ENCODE measurements around the gene GCNT1.
A peak's percentile ranks its signal among the peaks of the same experiment; 100 is the strongest.
"Not testable (repeated sequence)": the region's sequence is repeated elsewhere in the genome, so short reads cannot be mapped to it uniquely, and the experiment has no call there.

Gene GCNT1

DNA sequence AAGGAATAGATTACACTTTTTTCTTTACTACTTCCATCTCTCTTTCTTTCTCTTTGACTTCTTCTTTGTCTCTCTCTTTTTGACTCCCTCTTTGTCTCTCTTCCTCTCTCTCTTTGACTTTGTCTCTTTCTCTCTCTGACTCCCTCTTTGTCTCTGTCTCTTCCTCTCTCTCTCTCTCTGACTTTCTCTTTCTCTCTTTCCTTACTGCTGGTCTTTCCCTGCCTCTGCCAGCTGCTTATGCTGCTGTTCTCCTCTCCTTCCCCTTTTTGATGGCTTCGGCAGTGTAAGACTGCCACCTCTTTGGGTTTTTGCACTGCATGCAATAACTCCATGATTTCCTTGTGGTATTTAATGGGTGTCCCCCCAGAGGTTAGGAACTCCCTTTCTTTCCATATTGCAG, 32.1 kb downstream of the GCNT1 start:
- not testable (repeated sequence) for DNase-seq (ENCODE audit: low read depth)

DNA sequence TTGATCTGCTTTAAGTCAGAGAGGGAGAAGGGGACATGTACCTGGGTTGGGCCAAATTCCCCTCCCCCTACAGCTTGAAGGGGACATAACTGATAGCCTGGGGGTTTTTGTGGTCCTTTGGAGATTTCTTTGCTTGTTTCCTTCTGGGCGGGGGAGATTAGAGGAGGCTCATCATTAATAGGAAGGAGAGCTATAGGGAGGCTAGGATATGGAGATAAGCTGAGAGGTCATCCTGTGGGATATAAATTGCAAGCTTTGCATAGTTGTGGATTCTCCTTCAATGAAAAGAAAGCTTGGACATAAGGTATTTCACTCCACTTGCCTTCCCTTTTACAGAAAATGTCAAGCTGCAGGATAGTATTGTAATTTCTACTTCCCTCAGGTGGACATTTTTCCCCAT, 34.5 kb downstream of the GCNT1 start:
- DNase-seq (ENCODE audit: low read depth), result peak; percentile 64

DNA sequence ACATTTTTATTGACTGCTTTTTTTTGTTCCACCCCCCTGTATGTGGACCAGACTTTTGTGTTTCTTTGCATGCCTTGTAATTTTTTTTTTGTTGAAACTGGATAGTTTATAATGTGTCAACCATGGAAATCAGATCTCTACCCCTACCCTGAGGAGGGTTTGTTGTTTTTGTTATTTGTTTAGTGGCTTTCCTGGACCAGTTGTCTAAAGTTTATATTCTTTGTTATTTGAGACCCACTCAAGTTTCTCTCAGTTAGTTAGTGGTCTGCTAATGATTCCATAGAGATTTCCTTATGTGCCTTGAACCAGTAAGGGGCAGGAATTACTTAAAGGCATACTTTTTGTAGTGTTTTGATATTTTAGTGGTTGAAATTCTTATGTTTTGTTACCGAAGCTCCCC, 41.1 kb downstream of the GCNT1 start:
- no peak for DNase-seq (ENCODE audit: low read depth)

DNA sequence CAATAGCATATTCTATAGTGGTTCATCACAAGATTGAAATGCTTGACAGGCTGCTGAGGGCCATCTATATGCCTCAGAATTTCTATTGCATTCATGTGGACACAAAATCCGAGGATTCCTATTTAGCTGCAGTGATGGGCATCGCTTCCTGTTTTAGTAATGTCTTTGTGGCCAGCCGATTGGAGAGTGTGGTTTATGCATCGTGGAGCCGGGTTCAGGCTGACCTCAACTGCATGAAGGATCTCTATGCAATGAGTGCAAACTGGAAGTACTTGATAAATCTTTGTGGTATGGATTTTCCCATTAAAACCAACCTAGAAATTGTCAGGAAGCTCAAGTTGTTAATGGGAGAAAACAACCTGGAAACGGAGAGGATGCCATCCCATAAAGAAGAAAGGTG, 43.8 kb downstream of the GCNT1 start:
- no peak for DNase-seq (ENCODE audit: low read depth)

DNA sequence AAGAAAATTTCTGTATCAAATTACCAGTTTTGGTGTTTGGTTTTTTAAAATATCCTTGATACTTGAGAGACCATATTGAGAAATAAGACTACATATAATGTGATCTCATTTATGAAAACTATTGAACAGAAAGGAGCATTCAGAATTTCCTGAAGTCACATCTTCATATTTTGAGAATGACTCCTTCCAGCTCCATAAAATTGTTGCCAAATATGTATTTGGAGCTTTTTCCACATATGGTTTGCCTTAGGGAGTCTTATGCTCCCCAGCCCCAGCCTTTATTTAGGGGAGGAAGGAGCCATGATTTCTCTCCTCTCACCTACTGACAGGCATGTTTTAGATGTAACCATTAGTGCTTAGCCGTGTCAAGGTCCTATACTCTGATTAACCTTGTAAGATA, 51.1 kb downstream of the GCNT1 start:
- no peak for DNase-seq (ENCODE audit: low read depth)

DNA sequence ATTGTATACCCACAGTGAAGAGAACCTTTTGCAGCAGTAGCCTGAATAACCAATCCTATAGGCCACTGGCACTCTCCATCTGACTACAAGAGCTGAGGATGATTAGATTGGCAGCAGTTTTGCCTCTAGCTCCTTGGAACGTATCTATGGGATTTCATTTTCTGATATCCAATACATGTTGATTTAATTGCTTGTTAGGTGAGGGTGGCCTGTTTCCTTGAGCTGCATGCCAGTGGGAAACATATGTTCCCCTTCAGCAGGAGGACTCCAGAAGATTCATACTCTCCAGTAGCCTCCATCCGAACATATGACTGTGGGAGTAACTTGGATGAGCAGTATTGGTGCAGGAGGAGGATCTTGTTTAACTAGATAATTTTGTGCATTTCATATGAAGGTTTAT, 51.5 kb downstream of the GCNT1 start:
- no peak for DNase-seq (ENCODE audit: low read depth)

DNA sequence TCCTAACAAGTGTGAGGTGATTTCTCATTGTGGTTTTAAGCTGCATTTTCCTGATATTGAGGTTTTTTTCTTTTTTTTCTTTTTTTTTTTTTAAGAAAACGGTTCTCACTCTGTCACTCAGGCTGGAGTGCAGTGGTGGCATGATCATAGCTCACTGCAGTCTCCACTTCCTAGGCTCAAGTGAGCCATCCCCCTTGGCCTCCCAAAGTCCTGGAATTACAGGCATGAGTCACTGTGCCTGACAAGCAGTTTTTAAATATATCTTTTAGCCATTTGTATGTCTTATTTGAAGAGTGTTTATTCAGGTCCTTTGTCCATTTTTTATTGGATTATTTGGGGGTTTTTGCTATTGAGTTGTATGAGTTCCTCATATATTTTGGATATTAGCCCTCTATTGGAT, 53.8 kb downstream of the GCNT1 start:
- DNase-seq (ENCODE audit: low read depth), result peak; percentile 70

DNA sequence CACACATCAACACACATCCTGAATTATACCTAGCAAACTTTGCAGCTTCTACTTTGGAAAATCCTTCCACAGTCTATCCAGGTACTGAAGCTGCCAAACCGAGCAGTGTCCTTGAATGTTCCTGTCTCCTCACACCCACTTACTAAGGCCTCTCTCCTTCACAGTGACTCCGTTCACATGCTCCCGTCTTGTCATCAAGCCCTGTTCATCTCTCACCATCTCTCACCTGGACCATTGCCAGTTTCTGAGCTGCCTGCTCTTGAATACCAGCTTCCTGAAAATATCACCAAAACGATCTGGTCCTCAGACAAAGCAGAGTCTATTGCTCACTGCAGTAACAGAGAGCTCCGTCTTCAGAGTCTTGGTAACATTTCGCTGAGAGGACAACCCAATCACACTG, 57.4 kb downstream of the GCNT1 start:
- DNase-seq (ENCODE audit: low read depth), result no peak

DNA sequence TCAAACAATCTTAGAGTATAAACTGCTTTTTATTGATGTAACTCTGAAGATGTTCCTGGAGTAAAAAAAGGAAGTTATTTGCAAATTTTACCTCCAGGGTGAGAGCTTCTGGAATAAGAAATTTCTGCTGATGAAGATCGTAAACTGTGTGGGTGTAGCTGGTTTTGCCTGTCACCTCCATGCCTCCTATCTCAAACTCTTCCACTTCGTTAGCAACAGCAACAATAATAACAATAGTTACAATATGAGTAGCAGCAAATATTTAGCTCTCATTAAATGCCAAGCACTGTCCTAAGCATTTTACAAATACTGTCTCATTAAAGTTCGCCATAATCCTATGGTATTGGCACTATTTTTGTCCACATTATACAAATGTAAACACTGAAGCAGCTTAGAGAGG, 57.9 kb downstream of the GCNT1 start:
- DNase-seq (ENCODE audit: low read depth), result no peak

DNA sequence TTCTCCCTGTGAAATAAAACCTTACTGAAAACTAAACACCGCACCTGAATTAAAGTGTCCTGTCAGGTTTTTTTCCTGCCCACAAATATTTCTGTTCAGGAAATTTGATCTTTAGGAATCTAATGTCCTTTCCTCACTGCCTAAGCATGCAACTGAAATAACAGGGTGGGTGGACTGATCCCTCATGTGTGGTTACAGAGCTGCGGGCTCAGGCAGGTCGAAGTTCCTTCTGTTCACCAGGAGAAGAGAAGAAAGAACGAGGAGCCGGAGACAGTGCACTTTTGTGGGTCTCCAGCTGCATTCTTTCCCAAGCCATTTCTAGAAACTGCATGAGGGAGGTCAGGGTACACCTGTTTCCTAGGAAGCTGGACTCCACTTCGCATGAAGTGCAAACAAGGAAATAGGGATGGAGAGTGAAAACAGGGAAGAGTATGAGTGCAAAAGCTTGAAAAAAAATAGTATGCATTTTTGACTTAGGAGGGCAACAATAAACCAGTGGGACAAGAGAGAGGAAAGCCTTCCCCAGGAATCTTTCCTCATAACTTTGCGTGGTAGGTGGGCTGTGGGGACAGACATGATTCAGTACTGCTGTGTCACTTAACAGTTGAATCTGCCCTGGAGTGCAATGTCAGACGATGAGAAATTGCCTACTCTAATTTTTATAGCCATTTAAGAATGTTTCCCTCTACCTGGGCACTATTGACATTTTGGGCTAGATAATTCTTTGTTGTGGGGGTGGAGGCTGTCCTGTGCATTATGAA, 60.3 kb downstream of the GCNT1 start:
- no peak for DNase-seq (ENCODE audit: low read depth)

DNA sequence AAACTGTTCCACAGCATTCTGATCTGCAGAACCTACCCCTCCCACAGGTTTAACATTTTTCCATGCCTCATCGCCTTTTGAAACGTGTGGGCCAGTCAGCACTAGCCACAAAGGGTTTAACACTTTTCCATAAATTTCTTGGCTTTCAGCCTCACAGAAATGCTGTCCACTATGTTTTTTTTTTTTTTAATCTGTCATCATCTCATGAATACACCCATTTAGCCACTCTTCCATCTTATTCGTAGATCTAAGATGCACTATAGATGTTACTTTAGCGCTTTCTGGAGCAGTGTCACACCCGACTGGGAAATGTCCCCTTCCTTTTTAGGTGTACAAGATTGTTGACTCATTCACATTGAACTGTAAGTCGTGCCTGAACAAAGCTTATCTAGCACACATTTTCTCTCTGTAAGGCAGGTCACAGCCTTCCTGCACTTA, 62.3 kb downstream of the GCNT1 start:
- no peak for DNase-seq (ENCODE audit: low read depth)

DNA sequence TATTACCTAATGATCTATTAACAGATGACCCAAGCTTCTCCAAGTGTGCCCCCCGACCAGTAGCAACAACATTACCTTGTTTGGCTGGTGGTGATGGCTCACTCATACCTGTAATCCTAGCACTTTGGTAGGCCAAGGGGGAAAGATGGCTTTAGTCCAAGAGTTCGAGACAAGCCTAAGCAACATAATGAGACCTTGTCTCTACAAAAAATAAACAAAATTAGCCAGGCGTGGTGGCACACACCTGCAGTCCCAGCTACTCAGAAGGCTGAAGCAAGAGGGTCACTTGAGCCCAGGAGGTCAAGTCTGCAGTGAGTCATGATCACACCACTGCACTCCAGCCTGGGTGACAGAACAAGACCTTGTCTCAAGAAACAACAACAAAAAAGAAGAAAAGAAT, 62.9 kb downstream of the GCNT1 start:
- DNase-seq (ENCODE audit: low read depth), result no peak

DNA sequence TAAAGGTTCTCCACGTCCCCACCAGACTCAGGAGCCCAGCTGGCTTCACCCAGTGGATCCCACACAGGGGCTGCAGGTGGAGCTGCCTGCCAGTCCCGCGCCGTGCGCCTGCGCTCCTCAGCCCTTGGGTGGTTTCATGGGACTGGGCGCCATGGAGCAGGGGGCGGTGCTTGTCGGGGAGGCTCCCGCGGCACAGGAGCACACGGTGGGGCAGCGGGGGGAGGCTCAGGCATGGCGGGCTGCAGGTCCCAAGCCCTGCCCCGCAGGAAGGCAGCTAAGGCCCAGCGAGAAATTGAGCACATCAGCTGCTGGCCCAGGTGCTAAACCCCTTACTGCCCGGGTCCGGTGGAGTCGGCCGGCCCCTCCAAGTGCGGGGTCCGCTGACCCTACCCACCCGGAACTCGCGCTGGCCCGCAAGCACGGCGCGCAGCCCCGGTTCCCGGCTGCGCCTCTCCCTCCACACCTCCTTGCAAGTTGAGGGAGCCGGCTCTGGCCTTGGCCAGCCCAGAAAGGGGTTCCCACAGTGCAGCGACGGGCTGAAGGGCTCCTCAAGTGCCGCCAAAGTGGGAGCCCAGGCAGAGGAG, 64.7 kb downstream of the GCNT1 start:
- DNase-seq (ENCODE audit: low read depth), result not testable (repeated sequence)

DNA sequence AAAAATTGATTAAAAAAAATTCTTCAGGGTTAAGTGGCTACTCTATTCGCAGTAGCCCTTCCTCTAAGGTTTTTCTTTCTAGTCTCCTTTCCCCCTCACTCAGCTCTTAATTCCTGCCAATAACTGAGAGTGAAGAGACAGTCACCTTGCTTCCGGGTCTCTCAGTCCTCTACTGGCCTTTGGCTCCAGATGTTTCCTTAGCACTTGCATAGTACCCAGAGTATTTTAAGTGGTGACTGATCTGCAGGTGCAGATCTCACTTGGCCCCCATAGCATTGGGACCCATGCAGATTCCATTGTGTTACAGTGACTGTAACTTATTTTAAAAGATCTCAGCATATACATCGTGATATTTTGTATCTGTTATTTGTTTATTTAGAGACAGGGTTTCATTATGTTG, 66.2 kb downstream of the GCNT1 start:
- DNase-seq (ENCODE audit: low read depth), result no peak

DNA sequence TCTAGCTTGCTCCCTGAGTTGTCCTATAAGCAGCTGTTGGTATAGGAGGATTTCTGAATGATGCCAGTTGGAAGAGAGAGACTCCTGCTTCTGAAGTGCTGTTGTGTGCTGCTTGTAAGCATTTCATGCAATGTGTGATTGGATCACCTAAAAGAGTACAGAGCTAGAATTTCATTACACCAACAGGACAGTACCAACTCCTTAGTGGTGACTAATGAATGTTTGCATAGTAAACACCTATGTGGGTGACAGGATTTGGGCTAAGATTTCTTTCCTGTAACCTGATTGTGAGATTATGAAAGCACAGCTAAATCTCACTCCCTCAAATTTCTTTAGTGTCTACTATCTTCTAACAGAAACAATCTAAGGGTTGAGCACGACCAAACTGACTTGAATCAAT, 67.0 kb downstream of the GCNT1 start:
- no peak for DNase-seq (ENCODE audit: low read depth)

DNA sequence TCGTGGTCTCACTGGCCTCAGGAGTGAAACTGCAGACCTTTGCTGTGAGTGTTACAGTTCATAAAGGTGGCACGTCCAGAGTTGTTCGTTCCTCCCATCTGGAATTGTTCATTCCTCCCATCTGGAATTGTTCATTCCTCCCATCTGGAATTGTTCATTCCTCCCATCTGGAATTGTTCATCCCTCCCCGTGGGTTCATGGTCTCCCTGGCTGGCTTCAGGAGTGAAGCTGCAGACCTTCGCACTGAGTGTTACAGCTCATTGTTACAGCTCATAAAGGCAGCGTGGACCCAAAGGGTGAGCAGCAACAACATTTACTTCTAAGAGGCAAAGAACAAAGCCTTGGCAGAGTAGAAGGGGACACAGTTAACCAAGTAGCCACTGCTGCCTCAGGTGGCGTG, 69.1 kb downstream of the GCNT1 start:
- DNase-seq (ENCODE audit: low read depth), result no peak

DNA sequence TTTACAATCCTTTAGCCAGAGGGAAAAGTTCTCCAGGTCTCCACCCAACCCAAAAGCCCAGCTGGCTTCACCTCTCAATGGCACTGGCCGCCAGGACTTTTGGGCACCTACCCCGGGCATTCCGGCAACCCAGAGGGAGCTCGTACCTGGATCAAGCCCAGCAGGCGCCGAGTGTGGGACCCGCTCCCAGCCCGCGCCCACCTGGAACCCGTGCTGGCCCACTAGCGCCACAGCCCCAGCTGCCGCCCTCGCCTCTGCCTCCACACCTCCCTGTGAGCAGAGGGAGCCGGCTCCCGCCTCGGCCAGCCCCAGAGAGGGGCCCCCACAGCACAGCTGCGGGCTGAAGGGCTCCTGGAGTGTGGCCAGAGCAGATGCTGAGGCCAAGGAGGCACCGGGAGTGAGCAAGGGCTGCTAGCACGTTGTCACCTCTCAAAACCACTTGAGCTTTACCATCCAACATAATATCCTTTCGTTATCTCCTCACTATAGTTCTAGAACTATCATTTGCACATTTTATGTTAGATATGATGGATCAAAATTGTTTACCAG, 69.7 kb downstream of the GCNT1 start:
- DNase-seq (ENCODE audit: low read depth), result no peak

DNA sequence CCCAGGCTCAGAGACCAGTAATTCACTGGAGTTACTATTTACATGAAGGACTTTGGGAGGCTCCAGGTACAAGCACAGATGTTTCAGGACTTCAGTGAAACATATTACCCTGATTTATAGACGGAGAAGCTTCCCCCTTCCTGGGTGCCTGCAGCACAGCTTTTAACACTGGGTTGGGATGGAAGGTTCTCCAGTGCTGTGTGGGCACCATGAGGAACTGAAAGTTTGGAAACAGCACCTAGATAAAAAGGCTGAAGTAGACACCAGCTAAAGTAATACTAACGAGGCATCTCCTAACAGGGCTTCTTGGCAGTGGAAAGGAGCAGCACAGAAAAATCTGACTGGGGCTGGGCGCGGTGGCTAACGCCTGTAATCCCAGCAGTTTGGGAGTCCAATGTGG, 70.7 kb downstream of the GCNT1 start:
- DNase-seq (ENCODE audit: low read depth), result no peak

DNA sequence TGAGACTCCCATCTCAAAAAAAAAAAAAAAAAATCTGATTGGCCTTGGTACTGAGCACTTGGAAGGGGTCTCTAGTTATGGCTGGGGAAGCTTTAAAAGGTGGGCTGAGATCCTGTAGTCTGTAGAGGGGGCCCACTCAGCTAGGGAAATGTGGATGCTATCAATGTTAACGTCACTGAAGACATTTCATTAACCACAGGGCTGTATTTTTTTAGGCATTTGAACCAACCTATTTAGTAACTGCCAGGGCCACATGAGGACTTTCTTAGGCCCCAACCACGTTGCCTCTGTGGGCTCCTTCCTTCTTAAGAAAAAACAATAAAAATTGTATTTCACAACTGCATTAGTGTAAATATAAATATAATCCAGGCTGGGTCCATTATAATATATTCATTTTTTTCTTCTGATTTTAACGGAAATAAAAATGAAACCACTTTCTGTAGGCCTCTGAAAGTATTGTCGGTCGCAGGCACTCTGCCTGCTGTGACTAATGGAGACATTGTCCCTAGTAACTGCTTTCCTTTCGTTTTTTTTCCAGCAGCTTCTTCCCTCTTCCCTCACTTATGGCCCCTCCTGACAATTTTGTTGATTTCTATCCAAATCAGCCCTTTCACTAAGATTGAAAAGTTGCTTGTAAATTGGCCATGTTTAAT, 71.6 kb downstream of the GCNT1 start:
- no peak for DNase-seq (ENCODE audit: low read depth)

DNA sequence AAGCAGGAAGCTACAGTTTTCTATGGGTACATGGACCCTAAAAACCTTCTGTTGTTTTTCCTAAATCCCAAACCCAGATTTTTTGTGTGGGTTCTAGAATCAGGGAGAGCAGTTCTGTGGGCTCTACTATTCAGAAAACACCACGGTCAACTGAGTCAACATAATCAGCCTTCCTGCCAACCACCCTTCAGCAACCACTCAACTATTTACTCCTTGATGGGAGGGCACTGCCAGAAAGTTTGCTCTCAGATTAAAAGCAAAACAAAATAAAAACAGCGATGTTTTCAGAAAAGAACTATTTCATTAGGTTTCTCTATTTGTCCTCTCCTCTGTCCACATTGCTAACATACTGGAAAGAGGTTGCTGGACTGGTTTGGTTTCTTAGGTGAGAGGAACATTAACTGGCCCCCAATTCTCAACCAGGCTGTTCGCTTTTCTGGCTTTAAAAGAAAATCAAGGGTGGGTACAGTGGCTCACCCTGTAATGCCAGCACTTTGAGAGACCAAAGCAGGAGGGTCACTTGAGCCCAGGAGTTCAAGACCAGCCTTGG, 72.3 kb downstream of the GCNT1 start:
- no peak for DNase-seq (ENCODE audit: low read depth)

DNA sequence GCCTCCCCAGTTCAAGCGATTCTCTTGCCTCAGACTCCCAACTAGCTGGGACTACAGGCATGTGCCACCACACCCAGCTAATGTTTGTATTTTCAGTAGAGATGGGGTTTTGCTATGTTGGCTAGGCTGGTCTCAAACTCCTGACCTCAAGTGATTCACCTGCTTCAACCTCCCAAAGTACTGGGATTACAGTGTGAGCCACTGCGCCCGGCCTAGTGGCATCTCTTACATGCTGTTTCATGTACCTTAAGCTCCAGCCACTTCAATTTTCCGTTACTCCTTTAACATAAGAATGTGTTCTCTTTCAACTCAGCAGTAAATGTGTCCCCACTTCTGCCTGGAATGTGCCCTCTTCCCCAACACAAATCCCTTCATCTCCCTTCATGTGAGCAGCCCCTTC, 73.9 kb downstream of the GCNT1 start:
- not testable (repeated sequence) for DNase-seq (ENCODE audit: low read depth)

DNA sequence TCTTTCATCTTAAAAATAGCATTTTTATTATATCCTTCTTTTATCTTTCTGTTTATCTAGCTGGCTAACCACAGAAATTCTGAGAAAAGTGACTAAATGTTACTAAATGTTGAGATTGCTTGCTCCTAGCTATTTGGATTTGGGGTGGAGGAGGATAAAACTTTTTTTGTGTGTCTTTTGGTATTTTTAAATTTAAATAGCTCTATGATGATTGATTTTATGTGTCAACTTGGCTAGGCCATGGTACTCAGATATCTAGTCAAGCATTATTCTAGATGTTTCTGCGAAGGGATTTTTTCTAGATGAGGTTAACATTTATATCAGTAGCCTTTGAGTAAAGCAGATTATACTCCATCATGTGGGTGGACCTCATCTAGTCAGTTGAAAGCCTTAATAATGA, 75.0 kb downstream of the GCNT1 start:
- DNase-seq (ENCODE audit: low read depth), result peak; percentile 89

DNA sequence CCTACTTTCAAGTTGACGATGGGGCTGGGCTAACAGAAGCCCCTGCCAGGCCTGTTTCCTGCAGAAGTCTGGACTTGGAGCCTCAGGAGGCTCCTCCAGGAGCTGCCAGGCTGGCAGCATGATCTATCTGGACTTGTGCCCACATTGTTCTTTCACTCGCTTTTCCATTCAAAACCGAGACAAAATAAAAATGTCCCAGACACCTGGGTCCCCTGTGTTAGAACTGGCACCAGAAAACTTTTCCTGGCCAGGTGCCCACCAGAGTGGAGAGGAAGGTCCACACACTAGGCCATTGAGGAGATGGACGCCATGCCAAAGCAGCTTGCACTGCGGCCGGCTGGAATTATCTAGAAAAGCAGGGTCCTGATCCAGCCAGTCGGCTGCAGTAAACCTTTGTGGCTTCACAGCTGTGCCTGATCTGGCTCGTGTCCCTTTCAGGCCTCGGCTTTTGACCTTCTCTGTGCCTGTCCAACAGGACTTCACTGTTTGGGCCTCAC, 78.2 kb downstream of the GCNT1 start:
- DNase-seq (ENCODE audit: low read depth), result no peak
